Measurements from ENCODE around the gene WDR45B.

WDR45B gene

DNA sequence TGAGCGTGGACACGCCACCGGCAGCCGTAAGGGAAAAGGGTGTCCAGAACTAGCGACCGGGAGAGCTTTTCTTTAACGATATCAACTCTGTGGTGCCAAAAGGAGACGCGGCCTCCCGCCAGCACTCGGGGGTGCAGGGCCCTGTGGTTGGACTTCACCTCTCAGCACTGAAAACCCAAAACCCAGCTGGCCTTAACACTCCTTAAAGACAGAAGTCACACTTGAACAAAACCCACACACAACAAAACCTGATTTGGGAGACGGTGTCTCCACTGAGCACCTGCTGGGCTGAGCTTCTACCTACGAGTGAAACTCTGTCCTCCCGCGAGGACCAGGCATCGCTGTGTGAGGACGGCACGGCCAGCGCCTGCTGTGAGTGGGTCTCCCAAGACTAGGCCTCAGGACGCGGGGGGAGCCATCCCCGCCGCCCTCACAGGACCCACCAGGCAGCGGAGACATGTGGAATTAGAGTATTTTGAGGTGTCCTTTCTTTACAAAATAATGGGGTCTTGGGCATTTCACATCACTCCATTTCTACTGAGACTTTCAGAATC, 46.7 kb downstream of the WDR45B start:
- Histone ChIP-seq H3K27ac (no peak overlapping the region), H3K4me1 (ENCODE audit: control insufficient read depth in 1 of 2, insufficient read depth in 1 of 2, low read depth in 1 of 2, low read length in 1 of 2) (peaks cover 0 to 5% of the 10 kb centered on the region in 2 experiments), H3K27me3 (no peaks in the 10 kb centered on the region), H3K4me3 (ENCODE audit: low read depth in 1 of 2, low read length in 1 of 2) (no peak overlapping the region), H3K9me3 (no peaks in the 10 kb centered on the region), H3K36me3 (peaks cover 96% of the 10 kb centered on the region)
- TF ChIP-seq, protein P1, sequence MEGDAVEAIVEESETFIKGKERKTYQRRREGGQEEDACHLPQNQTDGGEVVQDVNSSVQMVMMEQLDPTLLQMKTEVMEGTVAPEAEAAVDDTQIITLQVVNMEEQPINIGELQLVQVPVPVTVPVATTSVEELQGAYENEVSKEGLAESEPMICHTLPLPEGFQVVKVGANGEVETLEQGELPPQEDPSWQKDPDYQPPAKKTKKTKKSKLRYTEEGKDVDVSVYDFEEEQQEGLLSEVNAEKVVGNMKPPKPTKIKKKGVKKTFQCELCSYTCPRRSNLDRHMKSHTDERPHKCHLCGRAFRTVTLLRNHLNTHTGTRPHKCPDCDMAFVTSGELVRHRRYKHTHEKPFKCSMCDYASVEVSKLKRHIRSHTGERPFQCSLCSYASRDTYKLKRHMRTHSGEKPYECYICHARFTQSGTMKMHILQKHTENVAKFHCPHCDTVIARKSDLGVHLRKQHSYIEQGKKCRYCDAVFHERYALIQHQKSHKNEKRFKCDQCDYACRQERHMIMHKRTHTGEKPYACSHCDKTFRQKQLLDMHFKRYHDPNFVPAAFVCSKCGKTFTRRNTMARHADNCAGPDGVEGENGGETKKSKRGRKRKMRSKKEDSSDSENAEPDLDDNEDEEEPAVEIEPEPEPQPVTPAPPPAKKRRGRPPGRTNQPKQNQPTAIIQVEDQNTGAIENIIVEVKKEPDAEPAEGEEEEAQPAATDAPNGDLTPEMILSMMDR (IDR thresholded peaks at IDR 0.05): no peak

DNA sequence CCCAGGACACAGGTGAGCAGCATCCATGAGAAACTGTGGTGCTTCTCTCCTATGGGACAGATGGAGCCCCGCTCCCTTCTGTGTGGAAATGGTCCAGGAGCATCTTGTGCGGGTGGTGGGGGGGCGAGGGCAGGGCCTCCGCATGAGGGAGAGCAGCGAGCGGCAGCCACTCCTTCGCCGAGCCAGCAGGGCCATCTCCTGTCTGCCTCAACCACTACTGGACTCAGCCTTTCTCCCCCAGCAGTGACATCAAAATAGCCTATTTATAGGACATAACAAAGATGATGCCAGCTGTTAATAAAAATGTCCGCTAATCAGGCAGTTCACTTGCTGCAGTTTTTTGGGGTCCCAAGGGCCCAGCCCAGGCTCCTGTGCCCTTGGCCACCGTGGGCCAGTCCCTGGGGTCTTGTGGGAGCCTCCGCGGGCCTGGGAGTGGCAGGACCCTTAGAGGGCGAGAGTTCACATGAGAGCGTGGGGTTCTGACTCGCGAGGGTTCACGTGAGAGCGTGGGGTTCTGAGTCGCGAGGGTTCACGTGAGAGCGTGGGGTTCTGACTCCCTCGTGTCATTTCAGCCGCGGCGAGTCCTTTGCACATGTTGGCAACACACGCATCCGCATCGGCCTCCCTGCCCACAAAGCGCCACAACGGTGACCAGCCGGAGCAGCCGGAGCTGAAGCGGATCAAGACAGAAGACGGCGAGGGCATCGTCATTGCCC, 47.4 kb downstream of the WDR45B start:
- Histone ChIP-seq H3K9me3 (no peaks in the 10 kb centered on the region), H3K27ac (no peak overlapping the region), H3K36me3 (peaks cover 96% of the 10 kb centered on the region), H3K27me3 (no peaks in the 10 kb centered on the region), H3K4me1 (ENCODE audit: control insufficient read depth in 1 of 2, insufficient read depth in 1 of 2, low read depth in 1 of 2, low read length in 1 of 2) (peaks cover 0 to 5% of the 10 kb centered on the region in 2 experiments), H3K4me3 (ENCODE audit: low read depth in 1 of 2, low read length in 1 of 2) (no peak overlapping the region)
- TF ChIP-seq, protein P1 (IDR thresholded peaks at IDR 0.05): no peak

DNA sequence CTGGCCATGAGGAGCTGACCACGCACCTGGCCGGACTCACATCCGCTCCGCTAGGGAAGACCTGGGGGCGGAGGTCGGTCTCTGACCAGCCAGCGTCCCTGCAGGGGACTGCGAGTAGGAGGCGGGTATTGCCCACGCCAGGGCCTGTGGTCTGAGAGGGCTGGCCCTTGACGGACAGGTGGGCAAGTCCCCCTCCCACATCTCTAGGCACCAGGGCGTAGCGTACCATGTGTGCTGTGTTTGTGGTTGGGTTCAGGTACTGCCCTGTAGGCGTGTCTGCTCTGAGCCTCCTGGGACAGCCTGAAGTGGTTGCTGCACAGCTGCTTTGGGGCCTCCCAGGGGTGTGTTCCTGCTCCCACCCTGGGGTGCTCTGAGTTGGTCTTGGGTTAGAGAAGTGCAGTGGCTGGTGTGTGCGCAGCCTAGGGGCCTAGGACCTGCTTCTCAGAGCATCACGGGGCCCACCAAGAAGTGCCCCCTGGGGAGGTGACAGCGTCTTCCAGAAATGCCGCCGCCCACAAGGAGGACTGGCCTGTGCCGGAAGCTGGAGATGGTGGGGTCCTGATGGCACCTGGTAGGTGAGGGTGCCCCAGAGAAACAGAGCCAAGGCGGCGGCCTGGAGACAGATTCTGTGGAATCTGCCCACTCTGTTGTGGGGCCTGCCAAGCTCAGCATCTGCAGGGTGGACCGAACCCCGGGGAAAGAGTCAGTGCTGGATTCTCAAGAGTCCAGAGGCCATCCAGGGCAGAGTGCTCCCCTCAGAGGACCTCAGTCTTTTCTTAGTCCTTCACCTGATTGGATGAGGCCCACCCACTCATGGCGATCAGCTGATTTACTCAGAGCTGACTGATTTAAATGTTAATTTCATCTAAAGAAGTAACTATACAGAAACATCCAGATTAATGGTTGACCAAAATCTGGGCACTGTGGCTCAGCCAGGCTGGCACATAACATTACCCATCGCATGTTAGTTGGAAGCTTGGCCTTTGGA, 48.3 kb downstream of the WDR45B start:
- H3K4me3 ChIP-seq (ENCODE audit: low read depth in 1 of 2, low read length in 1 of 2): no peak overlapping the region
- no peaks in the 10 kb centered on the region for H3K9me3 ChIP-seq
- no peaks in the 10 kb centered on the region for H3K27me3 ChIP-seq
- TF ChIP-seq, protein P1 (IDR thresholded peaks at IDR 0.05): no peak
- H3K36me3 ChIP-seq: peaks cover 91% of the 10 kb centered on the region
- no peak overlapping the region for H3K27ac ChIP-seq
- H3K4me1 ChIP-seq (ENCODE audit: control insufficient read depth in 1 of 2, insufficient read depth in 1 of 2, low read depth in 1 of 2, low read length in 1 of 2): peaks cover 0 to 5% of the 10 kb centered on the region in 2 experiments

DNA sequence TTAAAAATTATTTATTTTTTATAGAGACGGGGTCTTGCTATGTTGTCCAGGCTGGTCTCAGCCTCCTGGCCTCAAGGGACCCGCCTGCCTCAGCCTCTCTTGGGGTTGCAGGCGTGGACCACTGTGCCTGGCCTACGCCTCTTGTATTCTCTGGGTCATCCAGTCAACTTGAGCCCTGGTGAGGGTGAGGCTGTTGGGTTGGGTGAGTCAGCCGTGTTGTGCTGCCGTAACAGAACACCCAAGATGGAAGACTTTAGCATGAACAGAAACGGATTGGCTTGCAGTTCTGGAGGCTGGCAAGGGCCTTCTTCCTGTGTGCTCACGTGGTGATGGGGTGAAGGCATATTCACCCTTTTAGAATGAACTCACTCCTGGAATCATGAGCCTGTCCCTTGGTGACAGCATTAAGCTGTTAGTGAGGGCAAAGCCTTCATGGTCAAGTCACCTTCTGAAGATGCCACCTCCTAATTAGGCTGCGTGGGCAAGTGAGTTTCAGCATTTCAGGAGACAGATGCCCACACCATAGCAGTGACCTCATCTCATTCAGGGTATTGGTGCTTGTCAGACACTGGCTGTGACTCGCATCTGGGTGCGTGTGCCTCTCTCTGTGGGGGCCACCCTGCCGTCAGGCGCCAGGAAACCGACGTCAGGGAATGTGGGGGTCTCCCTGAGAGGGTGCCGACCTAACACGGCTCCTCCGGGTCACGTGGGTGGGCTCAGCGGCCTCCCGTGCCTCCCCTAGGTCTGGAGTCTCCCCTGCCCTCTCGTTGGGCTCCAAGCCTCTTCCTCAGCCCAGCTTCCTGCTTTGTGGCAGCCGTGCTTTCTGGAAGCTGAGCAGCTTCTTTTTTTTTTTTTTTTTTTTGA, 49.8 kb downstream of the WDR45B start:
- no peak overlapping the region for H3K4me3 ChIP-seq (ENCODE audit: low read depth in 1 of 2, low read length in 1 of 2)
- TF ChIP-seq, protein P1 (IDR thresholded peaks at IDR 0.05): no peak
- no peak overlapping the region for H3K27ac ChIP-seq
- no peaks in the 10 kb centered on the region for H3K27me3 ChIP-seq
- peaks cover 80% of the 10 kb centered on the region for H3K36me3 ChIP-seq
- H3K9me3 ChIP-seq: no peaks in the 10 kb centered on the region
- peaks cover 6% of the 10 kb centered on the region in 2 experiments for H3K4me1 ChIP-seq (ENCODE audit: control insufficient read depth in 1 of 2, insufficient read depth in 1 of 2, low read depth in 1 of 2, low read length in 1 of 2)
